ENCODE measurements around the gene CLIC3. TPM values are rescaled to one million over a fixed set of nuclear protein-coding genes. Genes with fewer than 3 reads are reported as not detected.

Gene CLIC3
- total RNA-seq, 1 experiment from 2014 or later: 0.55 TPM

- Histone ChIP-seq H3K27ac (no peak overlapping the region), H3K4me1 (no peaks in the 10 kb centered on the region), H3K36me3 (no peaks in the 10 kb centered on the region), H3K9me3 (replicated peaks) (no peaks in the 10 kb centered on the region), H3K27me3 (peaks cover 38% of the 10 kb centered on the region), H3K4me3 (peak overlapping the region; percentile 55)
- DNase-seq: peak; percentile 83 to 90
Observed at GRCh38 chr9:136949817-136950655, 46.3 kb downstream of the CLIC3 start.

DNA sequence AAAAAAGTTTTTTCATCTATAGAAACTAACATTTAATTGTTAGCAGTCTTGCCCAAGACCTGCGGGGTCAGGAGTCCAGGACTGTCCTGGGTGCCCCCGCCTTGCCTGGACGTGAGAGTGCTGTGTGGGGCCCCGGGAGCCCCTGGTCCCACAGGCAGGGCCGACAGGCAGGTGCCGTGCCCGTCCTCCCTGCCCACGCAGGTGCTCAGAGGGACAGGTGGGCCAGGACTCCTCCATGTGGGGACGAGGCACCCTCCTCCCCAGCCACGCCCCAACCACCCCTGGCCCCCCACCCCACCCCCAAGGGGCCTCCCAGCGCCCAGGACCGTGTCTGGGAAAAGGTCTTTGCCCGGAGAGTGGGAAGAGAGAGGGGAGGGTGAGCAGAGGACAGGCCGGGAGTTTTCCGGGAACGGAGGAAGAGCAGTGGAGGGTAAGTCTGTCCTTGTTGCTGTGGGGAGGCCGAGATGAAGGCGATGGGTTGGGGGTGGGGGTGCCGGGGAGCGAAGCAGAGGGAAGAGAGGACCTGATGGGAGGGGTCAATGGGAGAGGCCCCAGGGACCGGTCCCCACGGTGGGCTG lies 47.0 kb downstream of the CLIC3 start:
- no peaks in the 10 kb centered on the region for H3K4me1 ChIP-seq
- peak in 1 of 2 experiments; percentile 2 for DNase-seq
- H3K9me3 ChIP-seq (replicated peaks): no peaks in the 10 kb centered on the region
- no peaks in the 10 kb centered on the region for H3K36me3 ChIP-seq
- no peak overlapping the region for H3K27ac ChIP-seq
- peaks cover 34% of the 10 kb centered on the region for H3K27me3 ChIP-seq
- H3K4me3 ChIP-seq: peak overlapping the region; percentile 55

GRCh38 chr9:136947955-136948510 lies 48.3 kb downstream of the CLIC3 start:
- peak; percentile 64 to 72 for DNase-seq
- H3K27ac ChIP-seq: no peak overlapping the region
- H3K4me1 ChIP-seq: peaks cover 3% of the 10 kb centered on the region; the same call in 1 of the 2 replicates

DNA sequence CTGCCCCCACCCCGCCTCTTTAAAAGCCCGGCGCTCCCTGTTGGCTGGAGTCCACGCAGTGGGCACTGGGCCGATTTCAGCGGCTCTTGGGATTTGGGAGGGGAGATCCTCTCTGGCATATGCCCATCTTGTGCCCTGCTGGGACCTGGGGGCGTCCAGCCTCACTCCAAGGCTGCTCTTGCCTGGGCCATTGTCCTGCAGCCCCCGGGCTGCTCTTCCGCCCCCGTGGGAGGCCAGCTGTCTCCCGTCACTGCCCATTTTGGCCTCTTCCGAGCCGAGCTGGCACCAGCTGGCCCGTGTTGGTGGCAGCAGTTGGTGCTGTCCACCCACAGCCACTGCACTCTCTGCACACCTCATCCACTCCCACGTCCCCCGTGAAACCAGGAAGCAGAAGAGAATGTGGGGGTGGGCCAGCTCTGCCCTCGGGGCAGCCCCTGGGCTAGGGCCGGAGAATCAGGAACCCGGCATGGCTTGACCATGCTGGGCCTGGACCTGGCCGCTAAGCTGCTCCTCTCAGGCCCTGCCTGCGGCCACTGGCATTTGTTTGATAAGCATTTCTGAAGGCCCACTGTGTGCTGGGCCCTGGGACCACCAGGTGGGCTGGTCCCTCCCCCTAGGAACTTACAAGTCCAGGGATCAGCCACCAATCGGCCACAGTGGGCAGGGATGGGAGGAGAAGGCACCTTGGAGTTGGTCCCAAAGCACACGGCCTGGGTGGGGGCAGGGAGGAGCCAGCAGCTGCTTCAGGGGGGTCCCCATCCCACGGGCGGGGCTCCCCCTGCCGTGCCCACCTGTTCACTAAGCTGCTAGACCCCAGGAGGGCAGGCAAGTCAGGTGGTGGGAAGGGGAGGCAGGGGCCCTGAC lies 49.1 kb downstream of the CLIC3 start:
- H3K27me3 ChIP-seq: peaks cover 21% of the 10 kb centered on the region
- no peak overlapping the region for H3K27ac ChIP-seq
- no peak overlapping the region for H3K4me3 ChIP-seq
- H3K36me3 ChIP-seq: peaks cover 6% of the 10 kb centered on the region
- H3K9me3 ChIP-seq (replicated peaks): no peaks in the 10 kb centered on the region
- DNase-seq: peak in 1 of 2 experiments; percentile 14
- H3K4me1 ChIP-seq: peaks cover 3% of the 10 kb centered on the region; the same call in 1 of the 2 replicates

More at GRCh38 chr9:136947955-136948510, 48.3 kb downstream of the CLIC3 start:
- Histone ChIP-seq H3K27me3 (peaks cover 26% of the 10 kb centered on the region), H3K36me3 (no peaks in the 10 kb centered on the region), H3K9me3 (replicated peaks) (no peaks in the 10 kb centered on the region), H3K4me3 (no peak overlapping the region)

DNA sequence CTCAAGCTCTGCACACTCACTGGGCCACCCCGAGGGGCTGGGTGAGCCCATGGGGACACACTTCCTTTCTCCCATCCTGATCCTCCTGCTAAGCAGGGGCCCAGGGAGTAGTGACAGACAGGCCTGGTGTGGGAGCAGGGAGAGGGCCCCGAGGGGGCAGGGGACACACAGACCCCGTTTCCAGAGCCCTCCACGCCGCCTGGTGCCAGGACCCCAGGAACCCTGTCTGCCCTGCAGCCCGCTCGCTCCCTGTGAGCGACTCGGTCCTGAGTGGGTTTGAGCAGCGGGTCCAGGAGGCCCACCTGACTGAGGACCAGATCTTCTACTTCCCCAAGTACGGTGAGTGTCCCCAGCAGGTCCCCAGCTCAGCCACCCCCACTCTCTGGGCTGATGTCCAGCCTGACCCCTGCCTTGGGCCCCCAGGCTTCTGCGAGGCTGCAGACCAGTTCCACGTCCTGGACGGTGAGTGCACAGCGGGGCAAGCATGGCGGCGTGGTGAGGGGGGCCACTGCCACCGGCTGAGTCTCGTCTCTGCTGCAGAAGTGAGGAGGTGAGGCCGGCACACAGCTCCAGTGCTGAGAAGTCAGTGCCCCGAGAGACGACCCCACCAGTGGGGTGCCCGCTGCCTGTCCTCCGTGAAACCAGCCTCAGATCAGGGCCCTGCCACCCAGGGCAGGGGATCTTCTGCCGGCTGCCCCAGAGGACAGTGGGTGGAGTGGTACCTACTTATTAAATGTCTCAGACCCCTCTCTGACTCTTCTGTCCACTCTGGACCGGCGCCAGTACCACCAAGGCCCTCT lies 49.9 kb downstream of the CLIC3 start:
- Histone ChIP-seq H3K4me1 (peaks cover 3% of the 10 kb centered on the region; the same call in 1 of the 2 replicates), H3K36me3 (peaks cover 14% of the 10 kb centered on the region), H3K4me3 (no peak overlapping the region), H3K27ac (no peak overlapping the region), H3K9me3 (replicated peaks) (no peaks in the 10 kb centered on the region), H3K27me3 (peaks cover 15% of the 10 kb centered on the region; the same call in 1 of the 2 replicates)
- peak in 1 of 2 experiments; percentile 4 for DNase-seq

DNA sequence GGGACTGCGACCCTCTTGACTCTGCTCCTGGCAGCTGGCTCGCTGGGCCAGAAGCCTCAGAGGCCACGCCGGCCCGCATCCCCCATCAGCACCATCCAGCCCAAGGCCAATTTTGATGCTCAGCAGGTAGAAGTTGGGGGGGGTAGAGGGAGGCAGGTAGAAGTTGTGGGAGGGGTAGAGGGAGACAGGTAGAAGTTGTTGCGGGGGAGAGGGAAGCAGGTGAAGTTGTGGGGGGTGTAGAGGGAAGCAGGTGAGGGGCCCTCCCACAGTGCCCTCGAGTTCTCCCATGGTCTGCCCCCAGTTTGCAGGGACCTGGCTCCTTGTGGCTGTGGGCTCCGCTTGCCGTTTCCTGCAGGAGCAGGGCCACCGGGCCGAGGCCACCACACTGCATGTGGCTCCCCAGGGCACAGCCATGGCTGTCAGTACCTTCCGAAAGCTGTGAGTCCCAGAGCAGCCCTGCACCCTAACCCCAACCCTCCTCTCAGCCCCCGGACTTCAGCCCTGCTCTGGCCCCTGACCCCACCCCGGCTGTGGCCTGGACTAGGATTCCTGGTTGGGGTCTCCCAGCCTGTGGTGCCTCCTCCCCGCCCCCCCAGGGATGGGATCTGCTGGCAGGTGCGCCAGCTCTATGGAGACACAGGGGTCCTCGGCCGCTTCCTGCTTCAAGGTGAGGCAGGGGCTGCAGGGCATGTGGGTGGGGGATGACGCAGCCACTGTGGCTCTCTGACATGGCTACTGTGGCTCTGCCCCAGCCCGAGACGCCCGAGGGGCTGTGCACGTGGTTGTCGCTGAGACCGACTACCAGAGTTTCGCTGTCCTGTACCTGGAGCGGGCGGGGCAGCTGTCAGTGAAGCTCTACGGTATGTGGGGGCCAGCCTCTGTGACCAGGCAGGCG lies 50.8 kb downstream of the CLIC3 start:
- Histone ChIP-seq H3K27me3 (peaks cover 9% of the 10 kb centered on the region; the same call in 1 of the 2 replicates), H3K4me1 (peaks cover 3% of the 10 kb centered on the region; the same call in 1 of the 2 replicates)

More for the DNA sequence above, 50.8 kb downstream of the CLIC3 start:
- Histone ChIP-seq H3K9me3 (replicated peaks) (no peaks in the 10 kb centered on the region), H3K4me3 (no peak overlapping the region), H3K27ac (no peak overlapping the region), H3K36me3 (peaks cover 22% of the 10 kb centered on the region)
- DNase-seq: no peak

Other genes with a start within 250 kb of the CLIC3 start
- not detected in 2 replicates for gene LCN6, start 248.0 kb downstream of the CLIC3 start, total RNA-seq (2014; rRNA removed; shearing (Covaris generic))
- gene LCN8, start 238.3 kb downstream of the CLIC3 start, total RNA-seq (2014; rRNA removed; shearing (Covaris generic)): not detected in 2 replicates
- not detected in 2 replicates for gene LCN15, start 232.1 kb downstream of the CLIC3 start, total RNA-seq (2014; rRNA removed; shearing (Covaris generic))
- 17.3 and 26.2 TPM in 2 replicates for gene TMEM141, start 205.2 kb downstream of the CLIC3 start, total RNA-seq (2014; rRNA removed; shearing (Covaris generic))
- gene CCDC183, start 200.2 kb downstream of the CLIC3 start, total RNA-seq (2014; rRNA removed; shearing (Covaris generic)): 0.14 TPM in 1 of 2 replicates, not detected in the other
- 102 and 108 TPM in 2 replicates for gene RABL6, start 188.6 kb downstream of the CLIC3 start, total RNA-seq (2014; rRNA removed; shearing (Covaris generic))
- gene AJM1, start 154.1 kb downstream of the CLIC3 start, total RNA-seq (2014; rRNA removed; shearing (Covaris generic)): 0.35 and 0.77 TPM in 2 replicates
- gene PHPT1, start 147.2 kb downstream of the CLIC3 start, total RNA-seq (2014; rRNA removed; shearing (Covaris generic)): 79.9 and 109 TPM in 2 replicates
- 1.9 and 4.4 TPM in 2 replicates for gene MAMDC4, start 144.2 kb downstream of the CLIC3 start, total RNA-seq (2014; rRNA removed; shearing (Covaris generic))
- gene EDF1, start 130.3 kb downstream of the CLIC3 start, total RNA-seq (2014; rRNA removed; shearing (Covaris generic)): 410 and 447 TPM in 2 replicates
- 19.5 and 23.6 TPM in 2 replicates for gene TRAF2, start 110.1 kb downstream of the CLIC3 start, total RNA-seq (2014; rRNA removed; shearing (Covaris generic))
- 37.1 and 40.4 TPM in 2 replicates for gene FBXW5, start 51.8 kb downstream of the CLIC3 start, total RNA-seq (2014; rRNA removed; shearing (Covaris generic))
- not detected in 2 replicates for gene C8G, start 51.3 kb downstream of the CLIC3 start, total RNA-seq (2014; rRNA removed; shearing (Covaris generic))
- not detected in 2 replicates for gene LCN12, start 44.3 kb downstream of the CLIC3 start, total RNA-seq (2014; rRNA removed; shearing (Covaris generic))
- gene PTGDS, start 19.1 kb downstream of the CLIC3 start, total RNA-seq (2014; rRNA removed; shearing (Covaris generic)): not detected in 2 replicates
- gene LCNL1, start 13.6 kb downstream of the CLIC3 start, total RNA-seq (2014; rRNA removed; shearing (Covaris generic)): not detected in 2 replicates
- 25.9 and 27.8 TPM in 2 replicates for gene PAXX, start 4.1 kb downstream of the CLIC3 start, total RNA-seq (2014; rRNA removed; shearing (Covaris generic))
- gene ABCA2, start 31.7 kb upstream of the CLIC3 start, total RNA-seq (2014; rRNA removed; shearing (Covaris generic)): 4.0 and 4.6 TPM in 2 replicates
- gene FUT7, start 35.5 kb upstream of the CLIC3 start, total RNA-seq (2014; rRNA removed; shearing (Covaris generic)): not detected in 2 replicates
- 0.51 and 0.91 TPM in 2 replicates for gene NPDC1, start 49.6 kb upstream of the CLIC3 start, total RNA-seq (2014; rRNA removed; shearing (Covaris generic))
- gene ENTPD2, start 57.5 kb upstream of the CLIC3 start, total RNA-seq (2014; rRNA removed; shearing (Covaris generic)): 1.9 and 2.0 TPM in 2 replicates
- 69.7 and 71.0 TPM in 2 replicates for gene SAPCD2, start 74.0 kb upstream of the CLIC3 start, total RNA-seq (2014; rRNA removed; shearing (Covaris generic))
- gene UAP1L1, start 80.9 kb upstream of the CLIC3 start, total RNA-seq (2014; rRNA removed; shearing (Covaris generic)): 12.6 and 13.8 TPM in 2 replicates
- gene MAN1B1, start 90.4 kb upstream of the CLIC3 start, total RNA-seq (2014; rRNA removed; shearing (Covaris generic)): 38.4 and 42.6 TPM in 2 replicates
- 12.6 and 13.4 TPM in 2 replicates for gene DPP7, start 118.2 kb upstream of the CLIC3 start, total RNA-seq (2014; rRNA removed; shearing (Covaris generic))
- gene GRIN1, start 142.6 kb upstream of the CLIC3 start, total RNA-seq (2014; rRNA removed; shearing (Covaris generic)): 0.49 and 2.0 TPM in 2 replicates
- gene LRRC26, start 173.5 kb upstream of the CLIC3 start, total RNA-seq (2014; rRNA removed; shearing (Covaris generic)): 0.24 and 0.53 TPM in 2 replicates
- not detected in 2 replicates for gene TMEM210, start 175.5 kb upstream of the CLIC3 start, total RNA-seq (2014; rRNA removed; shearing (Covaris generic))
- 29.7 and 38.7 TPM in 2 replicates for gene ANAPC2, start 192.0 kb upstream of the CLIC3 start, total RNA-seq (2014; rRNA removed; shearing (Covaris generic))
- gene SSNA1, start 192.1 kb upstream of the CLIC3 start, total RNA-seq (2014; rRNA removed; shearing (Covaris generic)): 73.0 and 88.1 TPM in 2 replicates
- gene TPRN, start 204.2 kb upstream of the CLIC3 start, total RNA-seq (2014; rRNA removed; shearing (Covaris generic)): 14.0 and 14.8 TPM in 2 replicates
- gene TMEM203, start 209.1 kb upstream of the CLIC3 start, total RNA-seq (2014; rRNA removed; shearing (Covaris generic)): 57.3 and 60.5 TPM in 2 replicates
- gene NDOR1, start 209.1 kb upstream of the CLIC3 start, total RNA-seq (2014; rRNA removed; shearing (Covaris generic)): 12.5 and 17.2 TPM in 2 replicates
- 0.23 and 0.43 TPM in 2 replicates for gene RNF208, start 225.7 kb upstream of the CLIC3 start, total RNA-seq (2014; rRNA removed; shearing (Covaris generic))
- 1.7 TPM in 2 replicates for gene CYSRT1, start 228.6 kb upstream of the CLIC3 start, total RNA-seq (2014; rRNA removed; shearing (Covaris generic))
- not detected in 2 replicates for gene RNF224, start 230.9 kb upstream of the CLIC3 start, total RNA-seq (2014; rRNA removed; shearing (Covaris generic))
- gene SLC34A3, start 234.3 kb upstream of the CLIC3 start, total RNA-seq (2014; rRNA removed; shearing (Covaris generic)): 0.06 TPM in 1 of 2 replicates, not detected in the other
- gene TUBB4B, start 244.7 kb upstream of the CLIC3 start, total RNA-seq (2014; rRNA removed; shearing (Covaris generic)): 528 and 565 TPM in 2 replicates